Neuronal stem cell (in vitro differentiated cells): ENCODE results near the gene HIGD1C.
"Not testable (repeated sequence)": the region's sequence is repeated elsewhere in the genome, so short reads cannot be mapped to it uniquely, and the experiment has no call there.

ENCODE experiments used
- DNase-seq: peaks from one replicate; pipeline ENCODE4 v3.0.0-alpha.2; 2013; ENCODE audit warnings: low spot score
- H2AFZ ChIP-seq: one replicate; pipeline ENCODE4 v1.6.1; 2013; ENCODE audit warnings: mild to moderate bottlenecking, low read length, inconsistent platforms
- H2AK5ac ChIP-seq: 2 replicates; pipeline ENCODE4 v1.6.1; 2013; ENCODE audit warnings: low read depth, mild to moderate bottlenecking, inconsistent platforms, low read length, moderate library complexity, mixed read lengths
- H2BK120ac ChIP-seq: 2 replicates; pipeline ENCODE4 v1.6.1; 2013; ENCODE audit warnings: low read depth, mild to moderate bottlenecking, inconsistent platforms, low read length, moderate library complexity, mixed read lengths
- H2BK12ac ChIP-seq: one replicate; pipeline ENCODE4 v1.6.1; 2013; ENCODE audit warnings: low read length, inconsistent platforms
- H2BK15ac ChIP-seq: 2 replicates; pipeline ENCODE4 v1.6.1; 2013; ENCODE audit warnings: mild to moderate bottlenecking, low read length, inconsistent platforms, mixed read lengths
- H2BK5ac ChIP-seq: one replicate; pipeline ENCODE4 v1.6.1; 2013; ENCODE audit warnings: inconsistent platforms, mild to moderate bottlenecking, low read length, moderate library complexity
- H3K14ac ChIP-seq: one replicate; pipeline ENCODE4 v1.6.1; 2013; ENCODE audit warnings: low read length, inconsistent platforms
- H3K18ac ChIP-seq: 2 replicates; pipeline ENCODE4 v1.6.1; 2013; ENCODE audit warnings: low read length, inconsistent platforms
- H3K23ac ChIP-seq: 2 replicates; pipeline ENCODE4 v1.6.1; 2013; ENCODE audit warnings: low read depth, mild to moderate bottlenecking, mixed read lengths, low read length, inconsistent platforms; ENCODE audit not compliant: poor library complexity
- H3K27ac ChIP-seq: replicated peaks from 3 replicates; pipeline ENCODE4 v1.5.1; 2013; ENCODE audit warnings: low read length, inconsistent platforms
- H3K27me3 ChIP-seq, 3 experiments: 2 replicates each; pipeline ENCODE4 v1.6.1; 2013; ENCODE audit warnings: low read length in 3 of 3, mild to moderate bottlenecking in 2 of 3, inconsistent platforms in 1 of 3, low read depth in 1 of 3, mixed read lengths in 1 of 3, moderate library complexity in 1 of 3; ENCODE audit not compliant: control insufficient read depth in 3 of 3, insufficient read depth in 3 of 3
- H3K36me3 ChIP-seq, 2 donors: replicated peaks in 1 of 2; 2 replicates each; pipeline ENCODE4 v1.6.1; 2013; ENCODE audit warnings: low read length in 2 of 2; ENCODE audit not compliant: control insufficient read depth in 2 of 2, insufficient read depth in 2 of 2
- H3K4ac ChIP-seq: 2 replicates; pipeline ENCODE4 v1.6.1; 2013; ENCODE audit warnings: inconsistent platforms, mild to moderate bottlenecking, low read length, moderate library complexity
- H3K4me1 ChIP-seq, 2 donors: 1 replicate in 1 of 2; 2 replicates in 1 of 2; pipeline ENCODE4 v1.6.1; 2013; ENCODE audit warnings: low read length in 2 of 2, low read depth in 1 of 2; ENCODE audit not compliant: control insufficient read depth in 2 of 2, insufficient read depth in 1 of 2
- H3K4me2 ChIP-seq: one replicate; pipeline ENCODE4 v1.6.1; 2013; ENCODE audit warnings: mild to moderate bottlenecking, low read length, inconsistent platforms; ENCODE audit not compliant: insufficient read depth, poor library complexity, severe bottlenecking
- H3K4me3 ChIP-seq, 2 donors: 2 replicates each; pipeline ENCODE4 v1.5.1; 2013; ENCODE audit warnings: low read length in 2 of 2, mild to moderate bottlenecking in 2 of 2, inconsistent platforms in 1 of 2, moderate library complexity in 1 of 2
- H3K79me1 ChIP-seq: one replicate; pipeline ENCODE4 v1.6.1; 2013; ENCODE audit warnings: low read depth, mild to moderate bottlenecking, inconsistent platforms, low read length, moderate library complexity
- H3K9ac ChIP-seq: one replicate; pipeline ENCODE4 v1.6.1; 2013; ENCODE audit warnings: mild to moderate bottlenecking, low read depth, low read length, inconsistent platforms; ENCODE audit not compliant: poor library complexity
- H3K9me3 ChIP-seq, 2 donors: replicated peaks in 1 of 2; 2 replicates each; pipeline versions ENCODE3 to v1.6.1; 2013; ENCODE audit warnings: low read length in 2 of 2, mild to moderate bottlenecking in 2 of 2, inconsistent platforms in 1 of 2, low read depth in 1 of 2, mixed read lengths in 1 of 2, moderate library complexity in 1 of 2; ENCODE audit not compliant: control insufficient read depth in 2 of 2, insufficient read depth in 1 of 2
- H4K8ac ChIP-seq: one replicate; pipeline ENCODE4 v1.6.1; 2013; ENCODE audit warnings: low read depth, mild to moderate bottlenecking, inconsistent platforms, low read length, moderate library complexity
- H4K91ac ChIP-seq: one replicate; pipeline ENCODE4 v1.6.1; 2013; ENCODE audit warnings: low read length, low read depth, mild to moderate bottlenecking, inconsistent platforms; ENCODE audit not compliant: poor library complexity
- WGBS, 2 donors: extraction: QIAGEN DNeasy Blood & Tissue Kit; methylation state at CpG; one replicate each; pipeline ENCODE4 v1.1.7; 2013; ENCODE audit warnings: missing lambda C conversion rate in 2 of 2, mixed read lengths in 1 of 2; ENCODE audit not compliant: insufficient read length in 2 of 2, insufficient replicate concordance in 1 of 2; ENCODE audit errors: extremely low coverage in 2 of 2; 5-methylcytosine and 5-hydroxymethylcytosine counted together

The HIGD1C gene

DNA sequence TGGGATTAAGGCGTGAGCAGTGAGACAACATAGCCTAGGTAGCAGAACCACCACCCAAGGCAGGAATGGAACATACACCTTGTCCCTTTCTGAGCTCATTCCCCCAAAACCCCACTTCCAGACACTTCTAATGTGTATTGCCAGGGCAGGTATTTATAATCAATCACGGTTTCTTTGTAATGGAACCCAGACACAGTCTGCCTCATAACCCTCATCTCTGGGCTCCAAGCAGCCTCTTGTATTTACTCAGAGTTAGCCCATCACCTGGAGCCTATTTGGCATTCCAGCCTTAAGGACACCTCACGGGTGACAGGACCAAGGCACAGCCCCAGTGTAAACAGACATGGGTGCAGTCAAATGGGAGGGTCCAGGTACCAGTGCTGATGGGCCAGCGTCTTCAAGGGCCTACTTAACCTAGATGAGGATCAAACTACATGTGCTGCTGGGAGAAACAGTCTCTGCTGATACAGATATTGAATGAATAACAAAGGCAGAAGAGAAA is 2.5 kb upstream of the HIGD1C start:
- Histone ChIP-seq H2BK5ac (no peak overlapping the region), H3K36me3 (no peaks in the 10 kb centered on the region), H2BK120ac (no peak overlapping the region), H4K91ac (no peak overlapping the region), H3K14ac (no peak overlapping the region), H3K79me1 (no peaks in the 10 kb centered on the region), H2BK15ac (no peak overlapping the region), H2BK12ac (no peak overlapping the region), H2AK5ac (no peak overlapping the region), H3K23ac (no peak overlapping the region), H3K27me3 (no peaks in the 10 kb centered on the region), H3K4me1 (no peaks in the 10 kb centered on the region), H3K27ac (no peak overlapping the region), H3K4ac (no peak overlapping the region), H3K9me3 (no peaks in the 10 kb centered on the region), H4K8ac (no peak overlapping the region), H2AFZ (no peak overlapping the region), H3K4me3 (no peak overlapping the region), H3K4me2 (no peak overlapping the region), H3K18ac (no peak overlapping the region), H3K9ac (no peak overlapping the region)
- WGBS, 2 donors: no CpG with 5 or more reads among the region's 4 CpGs
- DNase-seq: no peak

DNA sequence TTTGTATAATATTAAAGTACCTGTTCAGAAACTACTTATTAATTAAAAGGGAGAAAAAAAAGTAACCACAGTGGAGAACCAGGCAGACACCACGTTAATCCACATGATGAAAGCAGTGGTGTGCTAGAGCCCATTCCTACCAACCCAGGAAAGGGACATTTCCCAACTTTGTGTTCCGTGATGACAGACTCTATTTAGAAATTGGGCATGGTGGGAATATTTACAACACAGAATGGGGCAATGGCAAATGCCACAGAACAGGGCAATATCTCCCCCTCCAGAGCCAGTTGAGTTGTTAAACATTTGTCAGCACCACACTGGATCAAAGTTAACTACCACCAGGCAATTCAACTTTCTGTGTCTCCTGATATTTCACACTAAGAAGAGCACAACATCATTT is 1.2 kb upstream of the HIGD1C start:
- H3K9me3 ChIP-seq: no peaks in the 10 kb centered on the region
- H2AFZ ChIP-seq: no peak overlapping the region
- H3K4me1 ChIP-seq: no peaks in the 10 kb centered on the region
- H2BK15ac ChIP-seq: no peak overlapping the region
- no peaks in the 10 kb centered on the region for H3K79me1 ChIP-seq
- H4K8ac ChIP-seq: no peak overlapping the region
- H3K4me2 ChIP-seq: no peak overlapping the region
- H3K9ac ChIP-seq: no peak overlapping the region
- H2BK5ac ChIP-seq: no peak overlapping the region
- no peak overlapping the region for H2BK120ac ChIP-seq
- H3K18ac ChIP-seq: no peak overlapping the region
- WGBS, 2 donors: no CpG with 5 or more reads among the region's 2 CpGs
- no peak overlapping the region for H3K14ac ChIP-seq
- no peaks in the 10 kb centered on the region for H3K36me3 ChIP-seq
- H3K4me3 ChIP-seq: no peak overlapping the region
- H3K27ac ChIP-seq: no peak overlapping the region
- H4K91ac ChIP-seq: no peak overlapping the region
- no peak overlapping the region for H3K4ac ChIP-seq
- H2BK12ac ChIP-seq: no peak overlapping the region
- no peak overlapping the region for H2AK5ac ChIP-seq
- DNase-seq: no peak
- no peaks in the 10 kb centered on the region for H3K27me3 ChIP-seq
- H3K23ac ChIP-seq: no peak overlapping the region

DNA sequence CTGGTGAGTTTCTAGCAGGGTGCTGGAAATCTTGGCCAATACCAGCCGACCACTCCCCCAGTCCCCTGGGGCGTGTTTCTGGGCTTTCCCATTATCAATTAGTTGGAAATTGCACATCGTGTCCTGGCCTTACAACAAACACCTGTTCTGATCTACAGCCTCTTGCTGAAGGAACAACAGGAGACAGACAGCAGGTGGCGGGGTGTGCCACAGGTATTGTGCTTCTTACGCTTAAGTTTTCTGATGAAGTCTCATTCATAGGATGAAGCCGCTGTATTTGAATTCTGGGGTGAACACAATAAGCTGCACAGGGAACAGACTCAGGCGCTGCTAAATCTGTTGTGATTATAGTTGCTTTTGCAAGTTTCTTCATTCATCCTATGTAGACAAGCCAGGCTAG is 703 bp downstream of the HIGD1C start:
- Histone ChIP-seq H4K91ac (no peak overlapping the region), H3K4me2 (no peak overlapping the region), H3K9ac (no peak overlapping the region), H3K27ac (no peak overlapping the region), H3K9me3 (no peaks in the 10 kb centered on the region), H2AFZ (no peak overlapping the region), H3K79me1 (no peaks in the 10 kb centered on the region), H3K4ac (no peak overlapping the region), H3K4me1 (no peaks in the 10 kb centered on the region), H3K14ac (no peak overlapping the region), H3K23ac (no peak overlapping the region), H3K27me3 (no peaks in the 10 kb centered on the region), H2BK120ac (no peak overlapping the region), H2BK15ac (no peak overlapping the region), H3K4me3 (no peak overlapping the region), H3K36me3 (no peaks in the 10 kb centered on the region), H3K18ac (no peak overlapping the region), H4K8ac (no peak overlapping the region), H2AK5ac (no peak overlapping the region), H2BK5ac (no peak overlapping the region), H2BK12ac (no peak overlapping the region)
- DNase-seq: no peak
- WGBS, 2 donors: no CpG with 5 or more reads among the region's 7 CpGs

DNA sequence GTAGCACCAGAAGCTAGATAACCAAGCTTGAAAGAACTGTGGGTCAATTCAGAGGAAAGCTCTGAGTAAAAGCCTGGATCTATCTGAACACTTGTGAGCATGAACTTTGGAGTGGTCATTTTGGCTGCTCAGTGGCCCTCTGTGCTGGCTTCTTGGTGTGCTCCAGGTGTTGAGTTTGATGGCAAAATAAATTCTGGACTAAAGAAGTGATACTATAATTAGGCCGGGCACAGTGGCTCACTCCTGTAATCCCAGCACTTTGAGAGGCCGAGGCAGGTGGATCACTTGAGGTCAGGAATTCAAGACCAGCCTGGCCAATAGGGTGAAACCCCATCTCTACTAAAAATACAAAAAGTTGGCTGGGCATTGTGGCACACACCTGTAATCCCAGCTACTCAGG is 2.4 kb downstream of the HIGD1C start:
- WGBS, 2 donors: no CpG with 5 or more reads among the region's 2 CpGs
- not testable (repeated sequence) for H3K4ac ChIP-seq, H3K36me3 ChIP-seq, H3K4me3 ChIP-seq, H3K79me1 ChIP-seq, H2AFZ ChIP-seq, H4K8ac ChIP-seq, H3K23ac ChIP-seq, H2AK5ac ChIP-seq, H3K4me2 ChIP-seq, H2BK5ac ChIP-seq, H4K91ac ChIP-seq, H3K27me3 ChIP-seq, H3K27ac ChIP-seq, H2BK15ac ChIP-seq, H3K9me3 ChIP-seq, H2BK12ac ChIP-seq, H3K4me1 ChIP-seq, H3K18ac ChIP-seq, DNase-seq, H3K9ac ChIP-seq, H2BK120ac ChIP-seq, H3K14ac ChIP-seq
